Posterior vena cava (tissue), 2 donors: ENCODE measurements around the gene KHDC1. TPM values are rescaled to one million over a fixed set of nuclear protein-coding genes. Genes with fewer than 3 reads are reported as not detected.
"Not testable (repeated sequence)": the region's sequence is repeated elsewhere in the genome, so short reads cannot be mapped to it uniquely, and the experiment has no call there.

Source experiments
- DNase-seq: peaks from one replicate; pipeline ENCODE4 v3.0.0-alpha.2; 2020; ENCODE audit warnings: low spot score
- intact Hi-C, 2 donors: fragments of 100-400 bp; cut with DNase I; formaldehyde crosslinking; loops; one replicate each; pipeline versions ENCODE4 v1.14.1 to v1.14.2; 2022 to 2023
- long read RNA-seq, 2 donors: library from polyadenylated mRNA; unstranded; transcript quantifications; one replicate each; pipeline ENCODE4 v2.0.0, GENCODE V29; 2020 to 2021
- total RNA-seq, 2 donors: library from RNA; stranded (reverse); fragmentation: NEBNext Ultra II Directional; extraction: Animal tissue kit (Norgen Biotek cat#: 25700); gene quantifications; one replicate each; pipeline ENCODE4 v1.2.1, GENCODE V29; 2021
- donor health status: DM: yes; HTN: yes; CAD: no.
- donor health status: DM: yes; HTN: yes; CAD: no.

Gene KHDC1
- total RNA-seq = 1 to 10 TPM in 1 of 2 donors, under 1 TPM in 1; 0.19 to 1.1 TPM
- long read RNA-seq, donor 1, partial matches to known transcripts = 0 of 2 reads
- long read RNA-seq, donor 1, other reads (novel, unspliced or antisense) = 1 of 2 reads
- long read RNA-seq, donor 2, partial matches to known transcripts = 0 of 2 reads
- long read RNA-seq, donor 2, other reads (novel, unspliced or antisense) = 0 of 2 reads

- DNase-seq = peak; percentile 84
- intact Hi-C loops = no loop called here
These were observed at the start of gene KHDC1 for GRCh38 chr6:73262671-73263569. KHDC1 (minus strand) TSS chr6:73263196; CDS start chr6:73242517, 20,679 bp downstream.

- DNase-seq, intact Hi-C loops: not testable (repeated sequence)
These were observed 47.5 kb upstream of the KHDC1 start for GRCh38 chr6:73310503-73310845.

GRCh38 chr6:73309785-73310502 lies 46.9 kb upstream of the KHDC1 start:
- intact Hi-C loops = no loop called here
- DNase-seq = no peak

- intact Hi-C loops = no loop called here
- no peak for DNase-seq
These were observed 46.5 kb upstream of the KHDC1 start for GRCh38 chr6:73309535-73309784.

- intact Hi-C loops = no loop called here
These were observed 45.9 kb upstream of the KHDC1 start for GRCh38 chr6:73308712-73309534.

GRCh38 chr6:73303773-73304172 lies 40.8 kb upstream of the KHDC1 start:
- intact Hi-C loops, DNase-seq: not testable (repeated sequence)

More at GRCh38 chr6:73308712-73309534, 45.9 kb upstream of the KHDC1 start:
- peak; percentile 58 for DNase-seq

- intact Hi-C loops = no loop called here
- DNase-seq = no peak
These were observed 39.3 kb upstream of the KHDC1 start for GRCh38 chr6:73302339-73302738.

- intact Hi-C loops = no loop called here
- peak; percentile 76 for DNase-seq
These were observed 36.4 kb upstream of the KHDC1 start for GRCh38 chr6:73299151-73299971.

- intact Hi-C loops = no loop called here
- DNase-seq = no peak
These were observed 30.3 kb upstream of the KHDC1 start for GRCh38 chr6:73293331-73293730.

GRCh38 chr6:73290435-73290834 lies 27.4 kb upstream of the KHDC1 start:
- intact Hi-C loops = no loop called here
- no peak for DNase-seq

GRCh38 chr6:73286752-73287151 lies 23.8 kb upstream of the KHDC1 start:
- intact Hi-C loops = no loop called here

GRCh38 chr6:73285674-73286283 lies 22.8 kb upstream of the KHDC1 start:
- DNase-seq = no peak

More at GRCh38 chr6:73286752-73287151, 23.8 kb upstream of the KHDC1 start:
- no peak for DNase-seq

GRCh38 chr6:73282871-73283270 lies 19.9 kb upstream of the KHDC1 start:
- intact Hi-C loops = no loop called here
- DNase-seq = no peak

More at GRCh38 chr6:73285674-73286283, 22.8 kb upstream of the KHDC1 start:
- intact Hi-C loops = no loop called here

- DNase-seq, intact Hi-C loops: not testable (repeated sequence)
These were observed 18.7 kb upstream of the KHDC1 start for GRCh38 chr6:73281684-73282083.

- DNase-seq, intact Hi-C loops: not testable (repeated sequence)
These were observed 6.3 kb upstream of the KHDC1 start for GRCh38 chr6:73269296-73269695.

GRCh38 chr6:73268896-73269295 lies 5.9 kb upstream of the KHDC1 start:
- intact Hi-C loops, DNase-seq: not testable (repeated sequence)

GRCh38 chr6:73264446-73264845 lies 1.4 kb upstream of the KHDC1 start:
- no peak for DNase-seq
- intact Hi-C loops = no loop called here

GRCh38 chr6:73263570-73263909 lies 544 bp upstream of the KHDC1 start:
- no peak for DNase-seq
- intact Hi-C loops = no loop called here
